CD4-positive, alpha-beta T cell treated with Interleukin-12 subunit alpha and Interleukin-12 subunit beta, for 1 hour (primary cell): Measurements from ENCODE around the gene KCNC4.

ENCODE experiments used
- DNase-seq: peaks from one replicate; pipeline ENCODE4 v3.0.0-alpha.2; 2020

KCNC4 gene

GRCh38 chr1:110258734-110259133 is 48.6 kb downstream of the KCNC4 start:
- DNase-seq = no peak

GRCh38 chr1:110259770-110260169 is 49.7 kb downstream of the KCNC4 start:
- no peak for DNase-seq
